ENCODE data around the gene NPTN.

Gene NPTN

GRCh38 chr15:73631915-73632669 lies 1.1 kb downstream of the NPTN start:
- H3K27me3 ChIP-seq (ENCODE audit: insufficient read depth, insufficient read length) = no peaks in the 10 kb centered on the region
- H3K36me3 ChIP-seq (ENCODE audit: insufficient read depth, insufficient read length, low read length) = no peaks in the 10 kb centered on the region
- no peaks in the 10 kb centered on the region for H3K4me1 ChIP-seq (ENCODE audit: insufficient read depth, insufficient read length)
- H3K9me3 ChIP-seq (ENCODE audit: insufficient read depth, low read length) = no peaks in the 10 kb centered on the region
- peak overlapping the region; percentile 94 for H3K9ac ChIP-seq (ENCODE audit: insufficient read length, low read depth)
- DNase-seq (ENCODE audit: low read depth, low spot score) = no peak
- TF ChIP-seq YY1 (IDR thresholded peaks at IDR 0.05; ENCODE audit: insufficient read depth, insufficient read length) = no peak
- TF ChIP-seq SUZ12 (IDR thresholded peaks at IDR 0.05; ENCODE audit: extremely low read depth, insufficient read depth, insufficient read length) = no peak
- TF ChIP-seq ZNF274 (IDR thresholded peaks at IDR 0.05; ENCODE audit: low read depth, low read length) = no peak
- H3K4me3 ChIP-seq (ENCODE audit: insufficient read length, low read depth) = peak overlapping the region; percentile 84

DNA sequence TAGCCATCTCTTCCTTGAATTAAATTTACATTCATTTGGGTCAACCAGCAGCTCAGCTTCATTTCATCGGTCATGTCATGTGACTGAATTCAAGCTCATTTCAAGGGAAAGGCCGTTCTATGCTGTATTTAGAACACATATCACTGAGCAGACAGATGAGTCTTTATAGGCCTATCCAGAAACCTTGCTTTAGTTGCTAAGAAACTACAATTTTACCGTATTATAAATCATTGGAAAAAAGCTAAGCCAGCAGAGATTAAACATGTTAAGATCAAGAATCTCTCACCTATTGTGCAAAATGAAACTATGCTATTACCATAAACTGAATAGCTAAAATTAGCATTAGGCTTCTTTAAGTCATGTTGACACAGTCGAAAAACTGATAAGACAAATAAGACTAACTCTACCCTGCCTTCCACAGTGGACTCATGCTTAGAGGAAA lies 2.2 kb downstream of the NPTN start:
- no peak for DNase-seq (ENCODE audit: low read depth, low spot score)
- H3K9ac ChIP-seq (ENCODE audit: insufficient read length, low read depth) = peak overlapping the region; percentile 94
- H3K4me3 ChIP-seq (ENCODE audit: insufficient read length, low read depth) = no peak overlapping the region
- H3K4me1 ChIP-seq (ENCODE audit: insufficient read depth, insufficient read length) = no peaks in the 10 kb centered on the region
- no peaks in the 10 kb centered on the region for H3K9me3 ChIP-seq (ENCODE audit: insufficient read depth, low read length)
- no peaks in the 10 kb centered on the region for H3K36me3 ChIP-seq (ENCODE audit: insufficient read depth, insufficient read length, low read length)
- H3K27me3 ChIP-seq (ENCODE audit: insufficient read depth, insufficient read length) = no peaks in the 10 kb centered on the region
- no peak for TF ChIP-seq YY1 (IDR thresholded peaks at IDR 0.05; ENCODE audit: insufficient read depth, insufficient read length)
- TF ChIP-seq ZNF274 (IDR thresholded peaks at IDR 0.05; ENCODE audit: low read depth, low read length) = no peak
- TF ChIP-seq SUZ12 (IDR thresholded peaks at IDR 0.05; ENCODE audit: extremely low read depth, insufficient read depth, insufficient read length) = no peak

DNA sequence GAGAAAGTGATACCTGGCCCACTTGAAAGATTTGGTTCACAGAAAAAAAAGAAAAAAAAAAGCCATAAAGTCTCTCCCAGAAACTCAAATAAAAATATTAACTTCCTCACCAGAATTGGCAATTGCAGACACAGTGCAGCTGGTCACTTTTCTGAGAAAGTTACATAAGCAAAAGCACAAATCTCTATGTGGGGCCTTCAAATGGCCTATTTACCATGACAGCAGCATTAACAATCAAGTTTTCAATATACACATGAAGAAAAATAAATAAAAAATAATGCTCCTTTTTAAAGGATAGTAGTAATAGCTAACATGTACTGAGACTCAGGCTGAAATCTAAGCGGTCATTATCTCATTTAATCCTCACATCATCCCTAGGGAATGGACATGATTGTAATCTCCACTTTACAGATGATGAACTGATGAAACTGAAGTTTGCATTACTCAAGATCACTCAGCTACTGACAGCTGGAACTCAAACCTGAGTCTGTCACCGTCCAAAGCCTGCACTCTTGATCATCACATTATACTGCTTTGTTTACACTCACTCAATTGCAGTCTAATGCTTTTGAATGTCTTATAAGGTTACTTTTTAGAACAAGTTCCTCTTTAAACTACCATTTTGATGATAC lies 3.3 kb downstream of the NPTN start:
- no peaks in the 10 kb centered on the region for H3K27me3 ChIP-seq (ENCODE audit: insufficient read depth, insufficient read length)
- no peak overlapping the region for H3K4me3 ChIP-seq (ENCODE audit: insufficient read length, low read depth)
- TF ChIP-seq SUZ12 (IDR thresholded peaks at IDR 0.05; ENCODE audit: extremely low read depth, insufficient read depth, insufficient read length) (no peak), ZNF274 (IDR thresholded peaks at IDR 0.05; ENCODE audit: low read depth, low read length) (no peak), YY1 (IDR thresholded peaks at IDR 0.05; ENCODE audit: insufficient read depth, insufficient read length) (no peak)
- no peaks in the 10 kb centered on the region for H3K9me3 ChIP-seq (ENCODE audit: insufficient read depth, low read length)
- H3K36me3 ChIP-seq (ENCODE audit: insufficient read depth, insufficient read length, low read length) = no peaks in the 10 kb centered on the region
- H3K9ac ChIP-seq (ENCODE audit: insufficient read length, low read depth) = no peak overlapping the region
- no peaks in the 10 kb centered on the region for H3K4me1 ChIP-seq (ENCODE audit: insufficient read depth, insufficient read length)
- DNase-seq (ENCODE audit: low read depth, low spot score) = no peak

- Histone ChIP-seq H3K4me3 (ENCODE audit: insufficient read length, low read depth) (no peak overlapping the region), H3K4me1 (ENCODE audit: insufficient read depth, insufficient read length) (no peaks in the 10 kb centered on the region), H3K9ac (ENCODE audit: insufficient read length, low read depth) (no peak overlapping the region), H3K27me3 (ENCODE audit: insufficient read depth, insufficient read length) (no peaks in the 10 kb centered on the region), H3K9me3 (ENCODE audit: insufficient read depth, low read length) (no peaks in the 10 kb centered on the region), H3K36me3 (ENCODE audit: insufficient read depth, insufficient read length, low read length) (no peaks in the 10 kb centered on the region)
- TF ChIP-seq YY1 (IDR thresholded peaks at IDR 0.05; ENCODE audit: insufficient read depth, insufficient read length) (no peak), ZNF274 (IDR thresholded peaks at IDR 0.05; ENCODE audit: low read depth, low read length) (no peak), SUZ12 (IDR thresholded peaks at IDR 0.05; ENCODE audit: extremely low read depth, insufficient read depth, insufficient read length) (no peak)
- DNase-seq (ENCODE audit: low read depth, low spot score) = no peak
Measured at GRCh38 chr15:73628976-73629797, 4.0 kb downstream of the NPTN start.

- no peaks in the 10 kb centered on the region for H3K4me1 ChIP-seq (ENCODE audit: insufficient read depth, insufficient read length)
- H3K9me3 ChIP-seq (ENCODE audit: insufficient read depth, low read length) = no peaks in the 10 kb centered on the region
- DNase-seq (ENCODE audit: low read depth, low spot score) = no peak
- H3K9ac ChIP-seq (ENCODE audit: insufficient read length, low read depth) = no peak overlapping the region
- no peaks in the 10 kb centered on the region for H3K27me3 ChIP-seq (ENCODE audit: insufficient read depth, insufficient read length)
- H3K36me3 ChIP-seq (ENCODE audit: insufficient read depth, insufficient read length, low read length) = no peaks in the 10 kb centered on the region
- TF ChIP-seq YY1 (IDR thresholded peaks at IDR 0.05; ENCODE audit: insufficient read depth, insufficient read length) (no peak), SUZ12 (IDR thresholded peaks at IDR 0.05; ENCODE audit: extremely low read depth, insufficient read depth, insufficient read length) (no peak), ZNF274 (IDR thresholded peaks at IDR 0.05; ENCODE audit: low read depth, low read length) (no peak)
- H3K4me3 ChIP-seq (ENCODE audit: insufficient read length, low read depth) = no peak overlapping the region
Measured at GRCh38 chr15:73628102-73628501, 5.1 kb downstream of the NPTN start.

GRCh38 chr15:73626072-73626471 lies 7.1 kb downstream of the NPTN start:
- no peak for DNase-seq (ENCODE audit: low read depth, low spot score)
- no peaks in the 10 kb centered on the region for H3K36me3 ChIP-seq (ENCODE audit: insufficient read depth, insufficient read length, low read length)
- H3K4me1 ChIP-seq (ENCODE audit: insufficient read depth, insufficient read length) = no peaks in the 10 kb centered on the region
- no peak overlapping the region for H3K4me3 ChIP-seq (ENCODE audit: insufficient read length, low read depth)
- no peak overlapping the region for H3K9ac ChIP-seq (ENCODE audit: insufficient read length, low read depth)
- no peaks in the 10 kb centered on the region for H3K27me3 ChIP-seq (ENCODE audit: insufficient read depth, insufficient read length)
- no peaks in the 10 kb centered on the region for H3K9me3 ChIP-seq (ENCODE audit: insufficient read depth, low read length)
- TF ChIP-seq SUZ12 (IDR thresholded peaks at IDR 0.05; ENCODE audit: extremely low read depth, insufficient read depth, insufficient read length) (no peak), YY1 (IDR thresholded peaks at IDR 0.05; ENCODE audit: insufficient read depth, insufficient read length) (no peak), ZNF274 (IDR thresholded peaks at IDR 0.05; ENCODE audit: low read depth, low read length) (no peak)

GRCh38 chr15:73624530-73624929 lies 8.7 kb downstream of the NPTN start:
- DNase-seq (ENCODE audit: low read depth, low spot score) = no peak
- no peaks in the 10 kb centered on the region for H3K27me3 ChIP-seq (ENCODE audit: insufficient read depth, insufficient read length)
- H3K9ac ChIP-seq (ENCODE audit: insufficient read length, low read depth) = no peak overlapping the region
- TF ChIP-seq YY1 (IDR thresholded peaks at IDR 0.05; ENCODE audit: insufficient read depth, insufficient read length) = no peak
- TF ChIP-seq ZNF274 (IDR thresholded peaks at IDR 0.05; ENCODE audit: low read depth, low read length) = no peak
- no peak for TF ChIP-seq SUZ12 (IDR thresholded peaks at IDR 0.05; ENCODE audit: extremely low read depth, insufficient read depth, insufficient read length)
- no peaks in the 10 kb centered on the region for H3K4me1 ChIP-seq (ENCODE audit: insufficient read depth, insufficient read length)
- no peaks in the 10 kb centered on the region for H3K36me3 ChIP-seq (ENCODE audit: insufficient read depth, insufficient read length, low read length)
- H3K4me3 ChIP-seq (ENCODE audit: insufficient read length, low read depth) = no peak overlapping the region
- no peaks in the 10 kb centered on the region for H3K9me3 ChIP-seq (ENCODE audit: insufficient read depth, low read length)
